Lung (tissue), 12 donors: Measurements from ENCODE around the gene C19orf67. TPM values are rescaled to one million over a fixed set of nuclear protein-coding genes. Genes with fewer than 3 reads are reported as not detected.

Experiments
- ATAC-seq: fragments of 200-7000 bp; cut with Tn5 transposase; one replicate; pipeline ENCODE4 v1.9.1; 2020; ENCODE audit warnings: moderate number of reproducible peaks; ENCODE audit not compliant: insufficient read depth, low FRiP score
- DNase-seq, 3 donors: peaks; one replicate each; pipeline ENCODE4 v3.0.0-alpha.2; 2013 to 2017
- H3K27ac ChIP-seq, 2 donors: one replicate each; pipeline ENCODE4 v1.5.1; 2013; ENCODE audit warnings: mild to moderate bottlenecking in 2 of 2, moderate library complexity in 2 of 2, control low read depth in 1 of 2, inconsistent platforms in 1 of 2, low read depth in 1 of 2, low read length in 1 of 2
- H3K27me3 ChIP-seq, 3 donors: one replicate each; pipeline ENCODE4 v1.5.1; 2013; ENCODE audit warnings: low read length in 2 of 3; ENCODE audit not compliant: control insufficient read depth in 3 of 3, insufficient read depth in 3 of 3
- H3K36me3 ChIP-seq, 4 donors: one replicate each; pipeline ENCODE4 v1.5.1; 2013; ENCODE audit warnings: low read length in 4 of 4, mild to moderate bottlenecking in 1 of 4, moderate library complexity in 1 of 4; ENCODE audit not compliant: control insufficient read depth in 4 of 4, insufficient read depth in 4 of 4
- H3K4me1 ChIP-seq, 5 donors: one replicate each; pipeline ENCODE4 v1.5.1; 2013; ENCODE audit warnings: low read length in 5 of 5, mild to moderate bottlenecking in 2 of 5, moderate library complexity in 1 of 5; ENCODE audit not compliant: control insufficient read depth in 5 of 5, insufficient read depth in 5 of 5
- H3K4me3 ChIP-seq: one replicate; pipeline ENCODE4 v1.5.1; 2013; ENCODE audit warnings: mild to moderate bottlenecking, control low read depth, moderate library complexity
- H3K9ac ChIP-seq, 2 donors: one replicate each; pipeline ENCODE4 v1.5.1; 2013; ENCODE audit warnings: low read length in 2 of 2, control low read depth in 1 of 2; ENCODE audit not compliant: insufficient read depth in 1 of 2
- H3K9me3 ChIP-seq, 4 donors: one replicate each; pipeline ENCODE4 v1.5.1; 2013; ENCODE audit warnings: low read length in 3 of 4, mild to moderate bottlenecking in 1 of 4, moderate library complexity in 1 of 4; ENCODE audit not compliant: control insufficient read depth in 4 of 4, insufficient read depth in 3 of 4
- CTCF ChIP-seq: IDR thresholded peaks from 2 replicates; pipeline ENCODE4 v1.5.1; 2012; ENCODE audit warnings: mild to moderate bottlenecking; ENCODE audit errors: control extremely low read depth, extremely low read depth
- WGBS, 2 donors: extraction: QIAGEN DNeasy Blood & Tissue Kit; methylation state at CpG; one replicate each; pipeline ENCODE4 v1.1.7; 2013; 5-methylcytosine and 5-hydroxymethylcytosine counted together
- polyA plus RNA-seq, 2 donors: library from polyadenylated mRNA; stranded (reverse); fragments of 200-250 nt; gene quantifications; one replicate each; pipeline ENCODE4 v1.2.1, GENCODE V29; 2013
- total RNA-seq, 2 donors: library from RNA; depleted of rRNA in 1 of 2; stranded (reverse); fragments of >200 nt in 1 of 2; gene quantifications; one replicate each; pipeline ENCODE4 v1.2.1, GENCODE V29; 2014 to 2021
- donor health status: control.
- donor health status: control.
- donor health status: Bipolar disorder and iron deficiency.
- donor health status: healthy.
- donor health status: DM: yes; HTN: yes; CAD: no.

Gene C19orf67
- total and polyA plus RNA-seq, 4 donors, result 0.37 to 1.0 (median 0.38) TPM; not detected in 1

DNA sequence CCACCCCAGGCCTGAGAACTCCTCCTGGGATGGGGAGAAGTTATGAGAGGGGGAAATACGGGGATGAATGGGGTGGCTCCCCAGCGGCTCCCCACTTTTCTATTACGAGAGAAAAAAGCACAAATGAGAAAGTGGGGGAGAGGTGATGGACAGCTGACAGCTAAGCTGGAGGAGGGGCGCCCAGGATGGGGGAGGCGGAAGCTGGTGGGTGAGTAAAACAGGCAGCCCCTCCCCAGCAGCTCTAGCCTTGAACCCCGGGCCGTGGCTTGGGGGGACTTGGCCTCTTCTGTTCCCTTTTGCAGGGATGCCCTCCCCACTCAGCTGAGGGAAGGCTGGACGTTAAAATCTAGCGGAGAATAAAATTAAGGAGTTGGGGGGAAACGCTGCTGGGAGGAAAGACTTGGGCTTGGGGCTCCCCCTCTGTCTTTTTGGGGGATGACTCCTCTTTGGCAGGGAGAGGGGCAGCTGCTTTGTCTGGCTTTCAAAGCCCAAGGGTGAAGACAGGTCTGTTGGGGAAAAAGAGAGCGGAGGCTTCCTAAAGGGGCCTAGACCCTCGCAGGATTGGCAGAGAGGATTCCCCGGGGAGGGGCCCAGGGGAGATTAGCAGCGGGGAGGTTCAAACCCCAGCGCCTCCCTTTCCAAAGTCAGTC is 6.4 kb upstream of the C19orf67 start:
- 11 to 19% methylated on average over 14 to 15 of the region's 15 CpGs for WGBS, 2 donors
- Histone ChIP-seq H3K36me3 (peaks cover 7 to 27% (median 15%) of the 10 kb centered on the region in 4 donors), H3K9ac (peak overlapping the region in 1 of 2 donors; percentile 71), H3K4me3 (no peak overlapping the region), H3K9me3 (peaks cover 0 to 9% (median 2%) of the 10 kb centered on the region in 4 donors), H3K27ac (peak overlapping the region in 1 of 2 donors; percentile 21), H3K4me1 (peaks cover 0 to 9% (median 0%) of the 10 kb centered on the region in 5 donors), H3K27me3 (no peaks in the 10 kb centered on the region)
- no peak for ATAC-seq
- TF ChIP-seq CTCF, result no peak
- peak; percentile 37 to 48 (median 40) for DNase-seq

DNA sequence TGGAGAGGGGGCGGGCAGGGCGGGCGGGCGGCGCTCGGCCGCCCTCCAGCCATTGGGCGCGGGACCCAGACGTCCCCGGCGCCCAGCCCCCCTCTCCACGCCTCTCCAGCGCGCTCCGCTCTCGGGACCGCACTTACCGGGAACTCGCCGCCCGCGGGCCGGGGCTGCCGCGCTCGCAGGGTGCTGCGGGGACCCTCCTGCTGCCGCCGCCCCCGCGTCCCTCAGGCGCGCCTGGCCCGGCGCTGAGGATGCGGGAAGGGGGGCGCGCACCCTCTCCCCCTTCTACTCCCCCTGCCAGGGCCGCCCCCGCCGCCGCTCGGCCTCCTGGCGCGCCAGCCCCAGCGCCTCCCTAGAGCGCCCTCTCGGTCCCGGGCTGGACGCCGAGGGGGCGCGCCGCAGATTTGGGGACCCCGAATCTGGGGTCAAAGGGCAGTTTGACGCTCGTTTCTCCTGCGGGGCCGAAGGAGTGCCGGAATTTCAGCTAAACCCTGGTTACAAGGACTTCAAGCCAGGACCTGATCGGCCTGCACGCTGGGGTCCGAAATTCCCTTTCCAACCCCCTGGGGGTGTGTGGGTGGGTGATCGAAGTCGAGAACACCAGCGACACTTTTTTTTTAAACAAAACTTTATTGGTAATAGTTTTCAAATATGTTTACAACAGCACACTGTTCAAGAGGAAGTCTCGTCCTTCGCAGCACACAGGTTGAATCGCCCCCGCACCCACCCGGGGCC is 5.7 kb upstream of the C19orf67 start:
- DNase-seq, result peak; percentile 84 to 88 (median 86)
- no peaks in the 10 kb centered on the region for H3K27me3 ChIP-seq
- no peak for TF ChIP-seq CTCF
- H3K27ac ChIP-seq, result peak overlapping the region; percentile 92 to 94
- peaks cover 1 to 20% (median 9%) of the 10 kb centered on the region in 4 donors for H3K36me3 ChIP-seq
- H3K4me3 ChIP-seq, result peak overlapping the region; percentile 77
- WGBS, 2 donors, result 0% methylated on average over 40 to 70 of the region's 72 CpGs
- ATAC-seq, result peak; percentile 85
- H3K9ac ChIP-seq, result peak overlapping the region in 1 of 2 donors; percentile 71
- H3K4me1 ChIP-seq, result peaks cover 0 to 9% (median 0%) of the 10 kb centered on the region in 5 donors
- peaks cover 0 to 9% (median 2%) of the 10 kb centered on the region in 4 donors for H3K9me3 ChIP-seq

DNA sequence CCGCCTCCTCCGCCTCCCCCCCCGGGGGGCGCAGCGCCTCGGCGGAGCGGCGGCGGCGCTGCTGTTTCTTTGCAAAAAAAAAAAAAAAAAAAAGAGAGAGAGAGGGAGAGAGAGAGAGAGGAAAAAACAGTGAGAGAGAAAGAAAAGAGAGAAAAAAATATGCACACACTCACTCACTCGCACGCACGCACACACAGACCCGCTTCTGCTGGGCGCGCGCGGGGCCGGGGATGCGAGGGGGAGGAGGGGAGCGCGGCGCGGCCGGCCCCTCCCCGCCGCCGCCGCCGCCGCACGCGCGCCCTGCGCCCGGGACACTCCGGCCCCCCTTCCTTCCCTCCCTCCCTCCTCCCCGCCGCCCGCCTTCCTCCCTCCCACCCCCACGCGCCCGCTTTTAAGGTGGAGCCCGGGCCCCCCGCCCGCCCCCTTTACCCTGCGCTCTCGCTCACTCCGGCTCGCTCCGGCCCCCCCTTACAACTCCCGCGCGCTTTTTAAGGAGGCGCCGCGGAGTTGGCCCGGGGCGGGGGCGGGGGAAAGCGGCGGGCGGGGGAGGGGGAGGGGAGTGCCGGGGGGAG is 5.0 kb upstream of the C19orf67 start, which contains the start of gene SAMD1:
Gene SAMD1, minus strand, starts transcription at position 243 of the 572 bp plus-strand sequence.
- no peaks in the 10 kb centered on the region for H3K27me3 ChIP-seq
- DNase-seq, result peak; percentile 95 to 98 (median 95)
- peaks cover 0 to 9% (median 0%) of the 10 kb centered on the region in 5 donors for H3K4me1 ChIP-seq
- H3K36me3 ChIP-seq, result peaks cover 0 to 20% (median 9%) of the 10 kb centered on the region in 4 donors
- peak within 1 kb of the TSS in 1 of 2 donors; percentile 71 for H3K9ac ChIP-seq
- H3K9me3 ChIP-seq, result peaks cover 0 to 9% (median 2%) of the 10 kb centered on the region in 4 donors
- H3K27ac ChIP-seq, result peak within 1 kb of the TSS; percentile 92 to 94
- peak; percentile 61 for ATAC-seq
- H3K4me3 ChIP-seq, result peak within 1 kb of the TSS; percentile 77
- WGBS, 2 donors, result 0 to 2% methylated on average over 14 to 52 of the region's 65 CpGs
- no peak for TF ChIP-seq CTCF
